Measurements from ENCODE around the gene FRRS1. TPM values are rescaled to one million over a fixed set of nuclear protein-coding genes. Genes with fewer than 3 reads are reported as not detected.

Gene FRRS1
- total RNA-seq, 4 donors from 2014 or later, result 25.4 to 34.4 (median 30.5) TPM

DNA sequence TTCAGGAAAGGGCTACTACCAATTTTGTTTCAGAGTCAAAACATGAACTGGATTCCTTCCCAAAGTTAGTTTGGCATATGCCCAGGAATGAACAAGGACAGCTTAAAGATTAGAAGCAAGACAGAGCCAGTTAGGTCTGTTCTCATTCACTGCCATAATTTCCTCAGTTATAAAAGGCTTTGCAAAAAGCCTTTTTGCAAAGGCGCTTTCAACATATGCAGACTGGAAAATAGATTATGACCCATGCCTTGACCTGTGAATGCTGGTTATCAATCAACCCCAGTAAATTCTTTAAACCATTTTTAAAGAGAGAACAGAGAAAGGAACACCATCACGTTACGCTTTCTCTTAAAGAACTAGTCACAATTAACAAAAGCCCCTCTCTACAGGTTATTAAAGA lies 1.7 kb upstream of the FRRS1 start:
- Histone ChIP-seq H3K4me3 (no peak overlapping the region), H3K9me3 (no peaks in the 10 kb centered on the region), H3K27ac (no peak overlapping the region), H3K36me3 (no peaks in the 10 kb centered on the region), H3K4me1 (peaks cover 43% of the 10 kb centered on the region), H3K27me3 (no peaks in the 10 kb centered on the region)
- TF ChIP-seq, protein P1, sequence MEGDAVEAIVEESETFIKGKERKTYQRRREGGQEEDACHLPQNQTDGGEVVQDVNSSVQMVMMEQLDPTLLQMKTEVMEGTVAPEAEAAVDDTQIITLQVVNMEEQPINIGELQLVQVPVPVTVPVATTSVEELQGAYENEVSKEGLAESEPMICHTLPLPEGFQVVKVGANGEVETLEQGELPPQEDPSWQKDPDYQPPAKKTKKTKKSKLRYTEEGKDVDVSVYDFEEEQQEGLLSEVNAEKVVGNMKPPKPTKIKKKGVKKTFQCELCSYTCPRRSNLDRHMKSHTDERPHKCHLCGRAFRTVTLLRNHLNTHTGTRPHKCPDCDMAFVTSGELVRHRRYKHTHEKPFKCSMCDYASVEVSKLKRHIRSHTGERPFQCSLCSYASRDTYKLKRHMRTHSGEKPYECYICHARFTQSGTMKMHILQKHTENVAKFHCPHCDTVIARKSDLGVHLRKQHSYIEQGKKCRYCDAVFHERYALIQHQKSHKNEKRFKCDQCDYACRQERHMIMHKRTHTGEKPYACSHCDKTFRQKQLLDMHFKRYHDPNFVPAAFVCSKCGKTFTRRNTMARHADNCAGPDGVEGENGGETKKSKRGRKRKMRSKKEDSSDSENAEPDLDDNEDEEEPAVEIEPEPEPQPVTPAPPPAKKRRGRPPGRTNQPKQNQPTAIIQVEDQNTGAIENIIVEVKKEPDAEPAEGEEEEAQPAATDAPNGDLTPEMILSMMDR (IDR thresholded peaks at IDR 0.05), result no peak
- TF ChIP-seq POLR2A (IDR thresholded peaks at IDR 0.05) (no peak), EP300 (IDR thresholded peaks at IDR 0.05) (no peak), POLR2AphosphoS5 (IDR thresholded peaks at IDR 0.05) (no peak)
- WGBS, result 77% methylated on average over 3 of the region's 3 CpGs
- no peak for DNase-seq (ENCODE audit: low spot score in 2 of 2)

DNA sequence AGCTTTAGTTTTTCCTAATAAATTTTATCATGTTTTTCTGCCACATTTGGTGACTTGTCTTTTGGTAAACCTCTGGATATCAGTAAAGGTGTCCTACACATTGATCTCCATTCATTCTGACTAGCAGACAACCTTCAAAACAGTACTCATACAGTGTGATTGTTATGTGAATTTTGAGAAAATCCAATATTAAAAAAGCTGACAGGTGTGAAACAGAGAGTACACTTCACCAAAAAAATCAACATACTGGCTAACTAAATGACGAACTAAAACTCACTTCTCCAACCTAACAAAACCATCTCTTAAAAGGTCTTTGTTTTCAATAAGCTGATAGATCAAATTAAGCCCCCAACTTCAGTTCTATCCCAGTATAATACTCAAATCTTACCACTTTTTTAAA lies 1.5 kb downstream of the FRRS1 start:
- TF ChIP-seq EP300 (IDR thresholded peaks at IDR 0.05), result no peak
- no peak for TF ChIP-seq POLR2A (IDR thresholded peaks at IDR 0.05)
- TF ChIP-seq, protein P1 (IDR thresholded peaks at IDR 0.05), result no peak
- no peak for TF ChIP-seq POLR2AphosphoS5 (IDR thresholded peaks at IDR 0.05)
- Histone ChIP-seq H3K4me3 (peak overlapping the region; percentile 56), H3K36me3 (no peaks in the 10 kb centered on the region), H3K27me3 (no peaks in the 10 kb centered on the region), H3K9me3 (no peaks in the 10 kb centered on the region), H3K27ac (peak overlapping the region; percentile 3), H3K4me1 (peaks cover 58% of the 10 kb centered on the region)
- no peak for DNase-seq (ENCODE audit: low spot score in 2 of 2)
- WGBS, result 70% methylated on average over 1 of the region's 1 CpG

DNA sequence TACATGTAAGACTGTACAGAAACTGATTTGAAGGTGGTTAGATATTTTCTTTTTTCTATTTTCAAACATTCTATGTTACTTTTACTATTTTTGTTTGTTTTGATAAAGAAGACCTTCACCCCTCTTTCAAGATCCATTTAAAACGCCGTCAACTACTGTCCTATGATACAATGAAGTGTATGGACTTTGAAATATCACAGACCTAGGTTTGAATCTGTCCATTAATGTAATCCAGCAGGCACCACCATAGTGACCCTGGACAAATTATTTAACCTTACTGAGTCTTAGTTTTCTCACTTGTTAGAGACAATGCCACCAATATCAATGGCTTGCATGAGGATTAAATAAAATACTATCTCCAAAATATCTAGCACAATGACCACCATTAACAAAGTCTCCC lies 2.0 kb downstream of the FRRS1 start:
- H3K4me3 ChIP-seq, result peak overlapping the region; percentile 56
- H3K27ac ChIP-seq, result peak overlapping the region; percentile 3
- H3K4me1 ChIP-seq, result peaks cover 61% of the 10 kb centered on the region
- H3K9me3 ChIP-seq, result no peaks in the 10 kb centered on the region
- no peak for DNase-seq (ENCODE audit: low spot score in 2 of 2)
- WGBS, result 55% methylated on average over 2 of the region's 2 CpGs
- no peaks in the 10 kb centered on the region for H3K36me3 ChIP-seq
- H3K27me3 ChIP-seq, result no peaks in the 10 kb centered on the region
- no peak for TF ChIP-seq POLR2AphosphoS5 (IDR thresholded peaks at IDR 0.05)
- no peak for TF ChIP-seq POLR2A (IDR thresholded peaks at IDR 0.05)
- TF ChIP-seq, protein P1 (IDR thresholded peaks at IDR 0.05), result no peak
- TF ChIP-seq EP300 (IDR thresholded peaks at IDR 0.05), result no peak

DNA sequence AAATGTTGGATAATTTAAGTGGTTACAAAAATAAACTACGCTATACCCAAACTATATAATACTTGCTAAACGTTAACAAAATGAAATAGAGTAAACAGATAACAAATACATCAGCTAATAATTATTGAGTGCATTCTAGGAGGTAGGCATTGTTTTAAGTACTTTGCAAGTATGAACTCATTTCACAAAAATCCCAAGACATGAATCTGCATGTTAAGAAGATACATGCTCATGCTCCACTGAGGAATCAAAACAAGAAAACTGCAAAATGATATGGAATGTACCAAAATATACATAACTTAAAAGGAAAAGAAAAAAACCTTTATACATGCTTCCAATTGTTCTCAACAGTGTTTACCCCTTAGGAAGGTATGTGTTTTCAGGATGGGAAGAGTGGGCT lies 2.5 kb downstream of the FRRS1 start:
- no peak for DNase-seq (ENCODE audit: low spot score in 2 of 2)
- peak overlapping the region; percentile 56 for H3K4me3 ChIP-seq
- WGBS, result 52% methylated on average over 2 of the region's 2 CpGs
- H3K27me3 ChIP-seq, result no peaks in the 10 kb centered on the region
- peaks cover 61% of the 10 kb centered on the region for H3K4me1 ChIP-seq
- H3K27ac ChIP-seq, result peak overlapping the region; percentile 18
- no peaks in the 10 kb centered on the region for H3K36me3 ChIP-seq
- TF ChIP-seq EP300 (IDR thresholded peaks at IDR 0.05) (no peak), POLR2AphosphoS5 (IDR thresholded peaks at IDR 0.05) (no peak), POLR2A (IDR thresholded peaks at IDR 0.05) (no peak)
- TF ChIP-seq, protein P1 (IDR thresholded peaks at IDR 0.05), result no peak
- H3K9me3 ChIP-seq, result no peaks in the 10 kb centered on the region

DNA sequence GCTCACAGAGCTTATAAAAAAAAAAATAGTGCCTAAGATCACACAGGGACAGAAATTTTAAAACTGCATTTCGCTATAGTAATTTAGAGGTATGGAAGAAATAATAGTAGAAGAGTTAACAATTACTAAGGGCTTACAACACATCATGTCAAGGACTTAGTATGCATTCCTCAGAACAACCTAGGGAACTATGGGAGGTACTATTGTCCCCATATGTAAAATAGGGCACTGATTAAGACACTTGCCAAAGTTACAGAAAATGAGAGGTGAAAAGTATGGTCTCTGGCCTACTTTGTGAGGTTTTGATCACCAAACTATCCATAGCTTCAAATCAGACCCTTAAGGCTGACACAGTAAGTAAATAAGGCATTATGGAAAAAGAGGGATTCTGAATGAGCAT lies 4.7 kb downstream of the FRRS1 start:
- no peak for DNase-seq (ENCODE audit: low spot score in 2 of 2)
- Histone ChIP-seq H3K27me3 (no peaks in the 10 kb centered on the region), H3K36me3 (no peaks in the 10 kb centered on the region), H3K4me1 (peaks cover 62% of the 10 kb centered on the region), H3K27ac (peak overlapping the region; percentile 46), H3K9me3 (no peaks in the 10 kb centered on the region), H3K4me3 (no peak overlapping the region)
- WGBS, result 97% methylated on average over 1 of the region's 1 CpG
- TF ChIP-seq, protein P1 (IDR thresholded peaks at IDR 0.05), result no peak
- no peak for TF ChIP-seq POLR2A (IDR thresholded peaks at IDR 0.05)
- no peak for TF ChIP-seq EP300 (IDR thresholded peaks at IDR 0.05)
- TF ChIP-seq POLR2AphosphoS5 (IDR thresholded peaks at IDR 0.05), result no peak

All from suprapubic skin (tissue), 4 donors.